Transverse colon (tissue), 4 donors: ENCODE data around the gene OXA1L. TPM values are rescaled to one million over a fixed set of nuclear protein-coding genes. Genes with fewer than 3 reads are reported as not detected.

Experiments used
- DNase-seq: peaks from one replicate; pipeline ENCODE4 v3.0.0-alpha.2; 2019
- H3K27ac ChIP-seq, 4 donors: fragments of 200-600 bp; sonication (generic); 2 replicates each; pipeline ENCODE4 v1.5.1; 2016 to 2018; ENCODE audit warnings: inconsistent platforms in 4 of 4
- H3K27me3 ChIP-seq: fragments of 200-600 bp; sonication (generic); 2 replicates; pipeline ENCODE4 v1.5.1; 2017; ENCODE audit warnings: inconsistent platforms
- H3K36me3 ChIP-seq, 4 donors: fragments of 200-600 bp; sonication (generic); 2 replicates each; pipeline ENCODE4 v1.5.1; 2017 to 2019; ENCODE audit warnings: inconsistent platforms in 4 of 4
- H3K4me1 ChIP-seq, 4 donors: fragments of 200-600 bp; sonication (generic); 2 replicates each; pipeline ENCODE4 v1.5.1; 2017 to 2020; ENCODE audit warnings: inconsistent platforms in 4 of 4
- H3K4me3 ChIP-seq, 4 donors: fragments of 200-600 bp; sonication (generic); 1 replicate in 1 of 4; 2 replicates in 3 of 4; pipeline versions ENCODE4 v1.5.1 to v1.6.1; 2017 to 2019; ENCODE audit warnings: inconsistent platforms in 4 of 4
- H3K9me3 ChIP-seq, 2 donors: fragments of 200-600 bp; sonication (generic); 2 replicates each; pipeline ENCODE4 v1.5.1; 2017 to 2019; ENCODE audit warnings: inconsistent platforms in 2 of 2
- CTCF ChIP-seq, 5 experiments: fragments of 200-600 bp in 3 of 5; fragments of 450-650 bp in 2 of 5; sonication (generic) in 3 of 5; IDR thresholded peaks; 1 replicate in 2 of 5; 2 replicates in 3 of 5; pipeline ENCODE4 v1.5.1; 2016 to 2017; ENCODE audit warnings: antibody characterized with exemption in 5 of 5, inconsistent platforms in 3 of 5, mild to moderate bottlenecking in 2 of 5, moderate library complexity in 1 of 5
- EP300 ChIP-seq: sonication (generic); formaldehyde crosslinking; IDR thresholded peaks from one replicate; pipeline ENCODE4 v1.6.1; 2017; ENCODE audit warnings: antibody characterized with exemption, low read depth
- POLR2A ChIP-seq: fragments of 450-650 bp; IDR thresholded peaks from one replicate; pipeline ENCODE4 v1.6.1; 2016; ENCODE audit warnings: antibody characterized with exemption, mild to moderate bottlenecking, moderate library complexity
- POLR2AphosphoS5 ChIP-seq, 3 donors: sonication (generic); formaldehyde crosslinking; IDR thresholded peaks; one replicate each; pipeline ENCODE4 v1.6.1; 2016; ENCODE audit warnings: antibody characterized with exemption in 3 of 3
- WGBS, 2 donors: methylation state at CpG; one replicate each; pipeline ENCODE4 v1.1.5; 2018; ENCODE audit warnings: low coverage in 1 of 2; 5-methylcytosine and 5-hydroxymethylcytosine counted together
- in situ Hi-C, 4 donors: fragments of 200-750 bp; cut with MboI; loops; one replicate each; pipeline versions ENCODE4 v1.15.0 to v1.15.1; 2017; ENCODE audit warnings: low sequenced_read_pairs in 3 of 4, low pct_ligation_motif_present in 1 of 4, low pct_unique_long_range_greater_than_20kb in 1 of 4
- intact Hi-C: fragments of 100-400 bp; cut with DNase I; formaldehyde crosslinking; loops from one replicate; pipeline ENCODE4 v1.15.1; 2023; ENCODE audit warnings: low total_unique reads
- total RNA-seq, 4 donors: library from RNA; depleted of rRNA; stranded (reverse); fragments of >200 nt; gene quantifications; one replicate each; pipeline ENCODE4 v1.1.0, GENCODE V29; 2016

Gene OXA1L
- total RNA-seq, 4 donors from 2014 or later, result 65.9 to 132 (median 106) TPM

- in situ Hi-C loops (no loop called here), intact Hi-C loops (no loop called here)
- no peak for DNase-seq
- Histone ChIP-seq H3K4me3 (no peak overlapping the region), H3K27me3 (no peaks in the 10 kb centered on the region), H3K4me1 (peaks cover 4 to 8% (median 6%) of the 10 kb centered on the region in 4 donors), H3K36me3 (no peaks in the 10 kb centered on the region), H3K27ac (no peak overlapping the region), H3K9me3 (peaks cover 5 to 8% of the 10 kb centered on the region in 2 donors)
- WGBS, 2 donors, result 73 to 95% methylated on average over 1 of the region's 1 CpG
- TF ChIP-seq POLR2AphosphoS5 (IDR thresholded peaks at IDR 0.05) (no peak), EP300 (no peak), CTCF (IDR thresholded peaks at IDR 0.05) (no peak), POLR2A (no peak)
Measured at GRCh38 chr14:22761734-22762133, 4.8 kb upstream of the OXA1L start.

GRCh38 chr14:22764382-22764781, 2.1 kb upstream of the OXA1L start:
- Histone ChIP-seq H3K36me3 (peaks cover 0 to 11% (median under 1%) of the 10 kb centered on the region in 4 donors), H3K27ac (no peak overlapping the region), H3K4me1 (peaks cover 15 to 26% (median 17%) of the 10 kb centered on the region in 4 donors), H3K9me3 (peaks cover 5 to 8% of the 10 kb centered on the region in 2 donors), H3K4me3 (no peak overlapping the region), H3K27me3 (no peaks in the 10 kb centered on the region)
- intact Hi-C loops, result no loop called here
- TF ChIP-seq CTCF (IDR thresholded peaks at IDR 0.05), result no peak
- no peak for TF ChIP-seq POLR2A
- TF ChIP-seq EP300, result no peak
- no peak for TF ChIP-seq POLR2AphosphoS5 (IDR thresholded peaks at IDR 0.05)
- 73 to 79% methylated on average over 2 to 4 of the region's 4 CpGs for WGBS, 2 donors
- in situ Hi-C loops, result no loop called here
- DNase-seq, result no peak

- peak overlapping the region; percentile 62 to 76 (median 74) for H3K4me3 ChIP-seq
- TF ChIP-seq POLR2A (no peak), POLR2AphosphoS5 (IDR thresholded peaks at IDR 0.05) (no peak), EP300 (no peak), CTCF (IDR thresholded peaks at IDR 0.05) (no peak)
- peaks cover 0 to under 1% of the 10 kb centered on the region in 2 donors for H3K9me3 ChIP-seq
- DNase-seq, result no peak
- intact Hi-C loops (no loop called here), in situ Hi-C loops (no loop called here)
- H3K4me1 ChIP-seq, result peaks cover 15 to 26% (median 17%) of the 10 kb centered on the region in 4 donors
- WGBS, 2 donors, result 0 to 5% methylated on average over 2 to 6 of the region's 6 CpGs
- peaks cover 0 to 37% (median 19%) of the 10 kb centered on the region in 4 donors for H3K36me3 ChIP-seq
- H3K27ac ChIP-seq, result peak overlapping the region; percentile 78 to 89 (median 86)
- no peaks in the 10 kb centered on the region for H3K27me3 ChIP-seq
Measured at GRCh38 chr14:22767323-22767589, 768 bp downstream of the OXA1L start.

- Histone ChIP-seq H3K27me3 (no peaks in the 10 kb centered on the region), H3K4me3 (no peak overlapping the region), H3K36me3 (peaks cover 0 to 50% (median 21%) of the 10 kb centered on the region in 4 donors), H3K9me3 (no peaks in the 10 kb centered on the region), H3K27ac (no peak overlapping the region), H3K4me1 (peaks cover 15 to 26% (median 17%) of the 10 kb centered on the region in 4 donors)
- intact Hi-C loops (no loop called here), in situ Hi-C loops (no loop called here)
- no peak for DNase-seq
- TF ChIP-seq POLR2AphosphoS5 (IDR thresholded peaks at IDR 0.05), result no peak
- TF ChIP-seq EP300, result no peak
- no peak for TF ChIP-seq CTCF (IDR thresholded peaks at IDR 0.05)
- TF ChIP-seq POLR2A, result no peak
- WGBS, 2 donors, result 94 to 96% methylated on average over 4 of the region's 4 CpGs
Measured at GRCh38 chr14:22768947-22769346, 2.5 kb downstream of the OXA1L start.
